GM18526 (cell line): ENCODE measurements around the gene GRAP2.

ENCODE experiments used
- POLR2A ChIP-seq: IDR thresholded peaks from 3 replicates; pipeline ENCODE4 v1.6.1; 2011; ENCODE audit not compliant: insufficient read length; ENCODE audit errors: extremely low read depth

Gene GRAP2

DNA sequence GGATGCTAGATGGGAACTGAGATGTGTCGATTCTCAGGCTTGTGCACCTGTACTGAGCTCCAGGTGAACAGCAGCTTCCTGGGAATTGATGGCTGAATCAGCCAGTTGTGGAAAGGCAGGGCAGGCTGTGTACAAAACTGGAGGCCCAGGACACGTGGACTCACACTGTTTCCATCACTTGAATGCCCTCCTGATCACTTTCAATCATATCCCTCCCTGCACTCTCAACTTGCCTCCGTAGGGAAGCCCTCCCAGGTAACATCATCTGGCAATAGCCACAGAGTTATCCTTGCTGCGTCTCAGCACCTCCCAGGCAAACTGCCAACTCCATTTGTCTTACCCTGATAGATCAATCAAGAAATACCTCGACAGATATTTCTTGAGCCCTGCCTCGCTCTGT, 104.0 kb downstream of the GRAP2 start:
- no peak for TF ChIP-seq POLR2A

DNA sequence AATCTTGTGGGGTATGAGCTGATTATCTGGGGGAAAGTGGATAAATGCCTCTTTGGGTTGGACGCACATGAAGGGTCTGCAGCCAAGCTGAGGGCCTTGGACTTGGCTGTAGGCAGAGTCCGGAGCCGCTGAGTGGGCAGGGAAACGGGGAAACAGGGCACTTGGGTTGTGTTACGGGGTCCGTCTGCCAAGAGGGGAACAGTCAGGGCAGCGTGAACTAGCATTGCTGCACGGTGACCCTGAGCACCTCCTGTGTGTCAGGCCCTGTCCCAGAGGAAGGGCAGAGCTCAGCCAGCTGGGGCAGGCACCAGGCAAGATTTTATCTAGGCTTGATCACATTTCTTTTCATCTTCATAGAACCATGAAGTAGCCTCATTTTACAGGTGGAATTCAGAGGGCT, 105.8 kb downstream of the GRAP2 start:
- no peak for TF ChIP-seq POLR2A

DNA sequence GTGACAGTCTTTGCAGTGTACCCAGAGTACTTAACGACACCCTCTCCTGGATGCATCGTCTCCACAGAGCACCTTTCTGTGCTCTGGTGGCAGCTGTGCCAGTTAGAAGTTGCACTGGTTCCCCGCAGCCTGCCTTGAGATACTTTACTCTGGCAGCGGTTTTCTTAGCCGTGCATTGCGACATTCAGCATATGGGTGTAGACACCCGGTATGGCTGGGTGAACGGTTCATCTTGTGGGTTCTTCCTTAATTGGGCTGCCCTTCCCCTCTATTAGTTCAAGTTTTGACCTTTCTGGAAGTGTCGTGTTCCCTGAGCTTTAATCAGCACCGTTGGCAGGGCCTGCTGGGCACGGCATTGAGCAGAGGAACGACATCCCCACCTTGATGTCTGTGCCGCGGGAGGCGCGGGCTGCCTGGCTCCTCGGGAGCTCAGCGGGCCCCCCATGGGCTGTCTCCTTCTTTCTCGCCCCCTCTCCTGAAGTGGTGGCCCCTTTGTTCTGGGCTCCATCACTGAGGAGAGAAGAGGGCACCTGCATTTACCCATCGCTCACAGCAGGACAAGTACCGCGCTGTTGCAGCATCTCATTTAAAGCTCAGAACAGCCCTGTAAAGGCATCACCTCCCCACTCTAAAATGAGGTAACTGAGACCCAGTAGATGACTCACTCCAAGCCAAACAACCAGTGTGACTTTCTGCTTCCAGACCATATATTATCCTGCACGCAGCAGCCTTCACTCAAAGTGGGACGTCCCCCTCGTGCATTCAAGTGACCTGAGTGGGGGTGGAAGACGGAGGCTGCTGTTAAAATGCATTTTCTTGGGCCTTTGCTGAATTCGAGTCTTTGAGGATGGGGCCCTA, 107.2 kb downstream of the GRAP2 start:
- TF ChIP-seq POLR2A, result no peak

DNA sequence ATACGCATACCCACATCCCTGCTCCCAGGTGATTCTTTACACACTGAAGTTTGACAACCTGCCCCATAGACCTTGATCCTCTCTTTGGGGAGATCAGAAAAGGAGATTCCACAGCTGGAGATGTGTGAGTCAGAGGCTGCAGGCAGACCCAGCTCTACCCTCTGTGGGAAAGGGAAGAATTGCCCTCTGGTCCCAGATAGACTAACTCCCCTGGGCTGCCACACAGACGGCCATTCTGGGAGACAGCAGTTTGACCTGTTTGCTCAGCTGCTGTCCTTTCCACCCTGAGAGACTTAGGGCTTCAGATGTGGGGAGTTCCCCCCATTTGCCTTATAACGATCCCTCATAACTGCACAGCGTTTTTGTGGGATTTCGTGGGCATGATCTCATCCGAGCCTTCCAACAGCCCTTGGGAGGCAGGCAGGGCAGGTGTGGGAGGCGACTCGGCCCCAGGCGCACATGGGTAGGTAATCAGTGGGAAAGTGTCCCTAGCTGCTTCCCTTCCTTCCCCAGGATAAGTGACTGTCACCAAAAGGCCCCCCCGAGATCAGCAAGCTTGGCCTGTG, 107.9 kb downstream of the GRAP2 start:
- TF ChIP-seq POLR2A, result no peak

DNA sequence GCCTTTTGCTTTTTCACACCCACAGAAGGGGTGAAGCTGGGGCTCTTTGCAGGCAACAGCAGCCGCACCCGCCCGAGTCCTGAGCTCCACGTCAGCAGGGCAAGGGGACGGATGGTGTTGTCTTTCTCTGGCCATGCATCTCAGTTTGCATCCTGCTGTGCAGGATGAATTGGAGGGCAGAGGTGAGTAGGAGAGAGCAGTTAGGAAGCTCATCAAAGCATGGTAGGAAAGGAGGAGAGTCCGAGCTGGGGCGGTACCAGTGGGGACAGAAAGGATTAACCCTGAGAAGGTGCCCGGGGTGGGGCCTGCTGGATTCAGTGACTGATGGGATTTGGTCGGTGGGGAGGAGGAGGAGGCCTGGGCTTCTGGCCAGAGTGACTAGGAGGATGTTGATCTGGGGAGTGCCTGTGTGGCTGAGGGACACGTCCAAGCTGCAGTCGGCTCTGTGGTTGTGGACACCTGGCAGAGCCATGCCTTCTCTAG, 108.4 kb downstream of the GRAP2 start:
- no peak for TF ChIP-seq POLR2A

DNA sequence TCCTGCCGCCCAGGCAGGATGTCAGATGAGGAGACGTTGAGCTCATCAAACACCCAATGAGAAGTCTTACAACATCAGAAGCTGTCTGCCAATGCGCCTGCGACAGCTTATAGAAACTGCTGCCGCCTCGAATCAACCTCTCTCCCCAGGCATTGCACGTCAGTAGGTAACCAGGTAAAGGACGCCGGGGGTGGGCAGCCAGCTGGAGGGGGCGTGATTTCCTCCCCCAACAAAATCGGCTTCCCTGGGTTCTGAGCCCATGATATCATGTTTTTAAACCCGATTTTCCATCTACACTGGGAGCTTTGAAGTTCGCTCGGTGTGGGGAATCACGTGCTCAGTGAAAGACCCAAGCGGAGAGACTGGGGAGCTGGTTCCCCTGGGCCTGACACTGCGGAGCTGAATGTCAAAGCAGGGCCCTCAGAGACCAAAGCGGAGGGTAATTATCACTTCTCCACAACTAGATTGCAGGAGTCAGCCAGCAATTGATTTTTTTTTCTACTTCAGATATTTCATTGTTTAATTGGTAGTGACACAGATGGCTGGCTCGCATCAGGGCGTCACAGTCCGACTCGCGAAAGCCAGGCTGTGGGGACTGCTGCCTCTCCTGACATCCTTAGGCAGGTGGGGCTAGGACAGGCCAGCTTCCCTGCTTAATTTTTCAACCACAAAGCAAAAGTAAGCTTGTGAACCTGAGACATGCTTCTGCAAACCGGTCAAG, 109.2 kb downstream of the GRAP2 start:
- no peak for TF ChIP-seq POLR2A

DNA sequence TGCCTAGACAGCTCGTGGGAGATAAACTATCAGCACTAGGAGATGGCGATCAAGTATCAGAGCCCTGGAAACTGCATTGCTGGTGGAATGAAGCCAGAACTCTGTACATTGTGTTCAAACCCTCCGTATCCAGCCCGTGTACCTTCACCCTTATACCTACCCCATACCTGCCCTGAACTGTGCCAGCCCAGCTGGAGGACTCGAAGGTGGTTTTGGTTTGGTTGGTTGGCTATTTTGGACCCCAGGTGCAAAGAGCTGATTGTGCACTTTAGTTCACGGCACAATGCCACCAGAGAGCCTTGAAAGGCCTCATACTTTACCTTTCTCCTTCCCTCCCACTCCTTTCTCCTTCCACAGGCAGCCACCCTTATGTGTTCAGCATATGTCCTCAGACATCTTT, 109.9 kb downstream of the GRAP2 start:
- no peak for TF ChIP-seq POLR2A

DNA sequence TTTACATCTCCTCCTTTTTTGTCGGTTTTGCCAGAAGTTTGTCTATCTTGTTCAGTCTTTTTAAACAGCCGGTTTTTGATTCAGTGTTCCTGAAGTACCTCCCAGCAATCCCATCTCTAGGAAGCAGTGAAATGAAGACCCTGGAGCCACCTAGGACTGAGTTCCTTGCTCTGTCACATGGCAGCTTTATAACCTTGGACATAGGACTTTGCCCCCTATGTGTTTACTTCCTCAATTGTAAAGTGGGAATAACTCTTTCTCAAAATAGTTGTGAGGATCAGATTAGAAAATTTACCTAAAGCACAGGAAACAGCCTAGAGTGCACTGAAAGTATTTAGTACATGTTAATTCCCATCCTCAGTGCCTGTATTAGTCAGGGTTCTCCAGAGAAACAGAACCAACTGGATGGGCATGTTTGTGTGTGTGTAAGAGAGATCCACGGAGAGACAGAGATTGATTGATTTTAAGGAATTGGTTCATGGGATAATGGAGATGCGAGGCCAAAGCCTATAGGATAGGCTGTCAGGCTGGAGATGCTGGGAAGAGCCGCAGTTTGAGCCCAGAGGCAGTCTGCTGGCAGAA, 113.9 kb downstream of the GRAP2 start:
- no peak for TF ChIP-seq POLR2A

DNA sequence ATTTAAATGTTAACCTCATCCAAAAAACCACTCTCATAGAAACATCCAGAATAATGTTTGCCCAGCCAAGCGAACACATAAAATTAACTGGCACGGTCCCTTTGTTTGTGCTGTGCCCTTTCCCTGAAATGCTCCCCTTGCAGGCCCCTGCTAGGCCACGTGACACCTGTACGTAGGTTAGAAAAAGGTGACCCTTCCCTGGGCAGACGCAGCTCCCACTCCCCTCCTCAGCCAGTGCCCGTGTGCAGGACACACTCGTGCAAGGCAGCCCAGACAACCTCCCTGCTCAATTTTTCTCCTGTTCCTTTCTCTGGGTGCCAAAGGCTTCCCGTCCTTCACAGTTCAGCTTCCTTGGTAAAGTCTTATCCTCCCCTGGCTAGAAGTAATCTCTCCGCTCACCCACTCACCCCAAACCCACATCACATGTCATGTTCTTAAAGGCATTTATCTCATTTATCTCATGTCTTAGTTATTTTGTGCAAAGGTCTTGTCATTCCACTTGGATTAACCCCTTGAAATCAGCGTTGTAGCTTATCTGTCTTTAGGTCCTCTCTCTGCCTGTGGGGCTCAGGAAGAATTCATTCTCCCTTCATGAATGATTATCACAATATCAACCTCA, 114.6 kb downstream of the GRAP2 start:
- no peak for TF ChIP-seq POLR2A

DNA sequence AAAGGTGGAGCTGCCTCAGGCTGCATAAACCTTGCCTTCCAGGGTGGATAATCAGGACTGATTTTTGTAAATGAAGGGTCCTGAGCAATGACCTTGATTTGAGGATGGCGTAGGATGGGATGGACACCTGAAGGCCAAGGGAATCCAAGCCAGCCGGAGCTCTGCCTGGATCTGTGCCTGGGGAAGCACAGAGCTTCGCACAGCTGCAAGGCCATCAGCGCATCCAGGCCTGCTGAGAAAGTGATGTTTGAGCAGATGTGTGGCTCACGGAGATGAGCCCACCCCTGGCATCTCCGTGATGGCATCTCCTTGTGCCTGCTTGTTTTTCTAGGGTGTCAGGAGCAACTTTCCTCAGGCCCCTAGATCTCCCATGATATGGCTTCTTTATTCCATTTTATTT, 117.2 kb downstream of the GRAP2 start:
- TF ChIP-seq POLR2A, result no peak

DNA sequence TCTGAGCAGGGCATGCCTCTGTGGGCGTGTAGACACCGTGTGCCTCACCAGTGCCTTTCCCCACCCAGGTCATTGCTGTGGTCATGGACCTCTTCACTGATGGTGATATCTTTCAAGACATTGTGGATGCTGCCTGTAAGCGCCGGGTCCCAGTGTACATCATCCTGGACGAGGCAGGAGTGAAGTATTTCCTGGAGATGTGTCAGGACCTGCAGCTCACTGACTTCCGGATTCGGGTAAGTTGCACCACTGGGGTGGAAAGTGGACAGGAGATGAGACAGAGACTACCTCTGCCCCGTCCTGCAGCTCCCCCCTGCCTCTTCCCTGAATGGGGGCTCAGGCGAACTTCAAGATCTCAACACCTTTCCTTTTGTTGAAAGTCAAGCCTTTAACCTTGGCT, 118.2 kb downstream of the GRAP2 start:
- no peak for TF ChIP-seq POLR2A

DNA sequence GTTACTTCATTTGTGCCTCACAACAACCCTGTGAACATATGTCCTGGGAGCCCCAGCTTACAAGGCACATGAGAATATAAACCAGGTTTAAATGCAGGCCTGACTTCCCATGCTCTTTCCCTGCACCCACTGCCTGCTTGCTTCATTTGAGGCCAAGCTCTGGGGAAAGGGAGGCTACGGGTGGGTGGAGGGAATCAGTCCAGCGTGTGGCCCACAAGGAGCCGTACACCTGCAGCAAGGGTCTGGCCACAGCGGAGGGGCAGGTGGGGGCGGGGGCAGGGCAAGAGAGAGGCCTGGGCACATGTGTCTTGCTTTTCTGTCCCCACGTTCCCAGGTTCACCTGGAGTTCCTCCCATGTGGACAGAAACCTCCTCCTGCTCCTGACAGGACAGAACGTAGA, 120.1 kb downstream of the GRAP2 start:
- no peak for TF ChIP-seq POLR2A

DNA sequence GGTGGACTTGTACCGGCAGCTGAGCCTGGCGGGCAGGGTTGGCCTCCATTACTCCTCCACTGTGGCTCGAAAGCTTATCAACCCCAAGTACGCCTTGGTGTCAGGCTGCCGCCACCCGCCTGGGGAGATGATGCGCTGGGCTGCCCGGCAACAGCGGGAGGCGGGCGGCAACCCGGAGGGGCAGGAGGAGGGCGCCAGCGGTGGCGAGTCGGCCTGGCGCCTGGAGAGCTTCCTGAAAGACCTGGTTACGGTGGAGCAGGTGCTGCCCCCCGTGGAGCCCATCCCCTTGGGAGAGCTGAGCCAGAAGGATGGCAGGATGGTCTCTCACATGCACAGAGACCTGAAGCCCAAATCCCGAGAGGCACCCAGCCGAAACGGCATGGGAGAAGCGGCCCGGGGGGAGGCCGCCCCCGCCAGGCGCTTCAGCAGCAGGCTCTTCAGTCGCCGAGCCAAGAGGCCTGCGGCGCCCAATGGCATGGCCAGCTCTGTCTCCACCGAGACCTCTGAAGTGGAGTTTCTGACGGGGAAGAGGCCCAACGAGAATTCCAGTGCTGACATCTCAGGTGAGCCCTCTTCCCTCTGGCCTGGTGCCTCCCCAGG, 120.6 kb downstream of the GRAP2 start:
- TF ChIP-seq POLR2A, result no peak

DNA sequence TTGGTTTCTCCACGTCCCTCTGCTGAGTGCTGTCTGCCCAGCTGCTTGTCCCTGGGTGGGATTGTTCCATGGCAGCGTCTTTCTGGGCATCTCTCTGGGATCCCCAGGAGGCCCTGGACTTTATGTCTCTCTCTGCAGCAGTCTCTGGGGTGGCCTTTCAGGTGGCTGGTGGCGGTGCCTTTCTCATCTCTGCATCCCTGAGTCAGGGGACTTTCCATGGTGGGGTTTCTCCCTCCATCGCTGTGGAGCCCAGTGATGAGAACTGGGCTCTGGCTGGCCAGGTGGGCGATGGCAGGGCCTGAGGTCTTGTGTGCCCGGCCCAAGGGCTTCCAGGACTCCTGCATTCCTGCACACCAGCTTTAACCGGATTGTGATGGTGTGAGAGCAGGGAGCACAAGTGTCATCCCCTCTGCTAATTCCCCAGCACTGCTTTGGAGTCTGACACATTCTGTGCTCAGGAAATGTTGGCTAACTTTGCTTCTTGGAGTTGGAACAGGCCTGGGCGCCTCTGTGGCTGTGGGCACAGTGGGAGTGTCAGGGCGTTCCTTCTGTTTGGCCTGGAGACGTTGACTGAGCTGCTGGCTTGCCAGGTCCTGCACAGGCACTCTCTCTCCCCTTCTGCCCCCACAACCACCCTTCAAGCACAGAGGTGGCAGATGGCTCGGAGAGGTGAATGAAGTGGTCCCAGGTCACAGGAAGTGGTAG, 121.8 kb downstream of the GRAP2 start:
- TF ChIP-seq POLR2A, result no peak
